Middle frontal gyrus (tissue), 1 donor: Measurements from ENCODE around the gene CD247.

Experiments used
- DNase-seq: peaks from one replicate; pipeline ENCODE4 v3.0.0-alpha.2; 2015; ENCODE audit warnings: low spot score; ENCODE audit errors: extremely low spot score

The CD247 gene

DNA sequence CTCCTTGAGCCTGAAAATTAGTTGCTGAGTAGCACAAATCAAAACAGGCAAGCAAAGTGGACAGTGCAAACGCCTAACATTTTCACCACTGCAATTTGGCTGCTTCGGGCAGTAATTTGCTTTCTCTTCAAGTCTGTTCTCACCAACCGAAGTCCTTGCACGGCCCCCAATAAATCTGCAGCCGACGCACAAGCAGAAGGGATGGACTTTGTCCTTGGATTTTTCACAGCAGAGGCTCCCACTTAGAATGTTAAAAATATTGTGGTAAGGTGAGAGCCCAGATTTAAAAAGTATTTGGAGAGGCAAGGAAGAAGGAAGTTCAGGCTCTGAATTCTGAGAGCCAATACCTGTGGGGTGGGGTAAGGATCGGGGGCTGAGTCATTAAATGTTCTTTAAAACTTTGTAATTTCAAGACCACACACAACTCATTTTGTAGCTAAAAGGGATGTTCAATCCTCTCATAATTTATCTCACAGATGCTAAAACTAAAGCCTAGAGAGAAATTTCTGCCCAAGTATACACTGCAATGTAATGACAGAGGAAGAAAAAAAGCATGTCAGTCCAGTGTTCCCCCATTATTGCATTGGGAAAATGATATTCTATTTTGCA lies 6.2 kb downstream of the CD247 start:
- no peak for DNase-seq

DNA sequence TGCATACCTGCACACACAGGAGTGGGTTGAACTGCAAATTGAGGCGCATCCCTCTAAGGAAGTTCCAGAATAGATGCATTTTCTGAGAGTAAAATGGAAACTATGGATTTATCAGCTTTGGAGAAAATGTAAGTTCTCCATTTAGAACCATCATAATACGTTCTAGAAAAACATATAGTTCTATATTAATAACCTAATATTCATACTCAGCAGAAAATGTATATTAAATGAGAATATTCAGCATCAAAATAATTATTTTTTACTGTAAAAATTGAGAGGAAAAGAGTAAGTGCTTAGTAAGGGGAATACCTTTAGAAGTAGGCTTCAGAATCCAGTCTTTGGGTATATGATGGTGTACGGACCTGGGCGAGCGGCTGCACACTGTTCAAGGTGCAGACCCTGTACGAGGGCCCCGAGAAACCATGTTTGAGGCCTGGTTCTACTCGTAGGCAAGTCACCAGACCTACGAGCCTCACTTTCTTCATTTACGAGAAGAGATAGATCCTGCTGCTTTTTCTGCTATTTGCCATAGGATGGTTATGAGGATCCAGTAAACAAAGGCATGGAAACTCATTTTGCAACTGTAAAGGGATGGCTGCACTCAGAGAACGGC lies 6.8 kb downstream of the CD247 start:
- no peak for DNase-seq

DNA sequence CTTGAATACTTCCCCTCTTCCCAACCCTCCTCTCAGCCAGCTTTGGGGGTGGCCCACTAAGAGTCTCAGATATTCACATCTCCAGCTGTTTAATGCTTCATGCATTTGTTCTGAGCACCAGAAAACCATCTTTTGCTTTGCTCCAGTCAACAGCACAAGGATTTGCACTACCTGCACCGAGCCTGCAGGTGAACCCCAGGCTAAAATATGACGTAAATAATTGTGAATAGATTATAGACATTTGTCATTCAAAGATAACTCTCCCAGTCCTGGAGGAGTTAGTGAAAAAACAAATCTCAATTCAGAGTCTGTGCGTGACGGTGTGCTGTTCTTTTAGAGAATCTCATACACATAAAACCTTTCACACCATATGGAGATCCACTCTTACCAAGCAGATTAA lies 7.4 kb downstream of the CD247 start:
- DNase-seq, result no peak

DNA sequence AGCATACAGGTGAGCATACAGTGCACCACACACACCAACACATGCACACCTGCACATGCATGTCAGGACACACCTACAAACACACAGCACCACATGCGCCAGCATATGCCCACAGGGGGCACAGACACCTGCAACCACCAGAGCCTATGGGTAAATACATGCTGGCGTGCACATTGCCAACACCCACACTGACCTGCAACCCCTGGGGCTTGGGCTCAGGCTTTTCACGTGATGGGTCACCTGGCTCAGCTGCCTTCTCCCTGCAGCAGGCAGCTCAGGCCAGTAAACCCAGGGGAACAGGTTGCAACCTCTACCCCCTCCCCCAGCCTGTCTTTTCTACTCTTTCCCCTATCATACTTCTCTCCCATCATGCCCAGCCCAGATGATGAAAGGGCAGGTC lies 8.1 kb downstream of the CD247 start:
- no peak for DNase-seq

DNA sequence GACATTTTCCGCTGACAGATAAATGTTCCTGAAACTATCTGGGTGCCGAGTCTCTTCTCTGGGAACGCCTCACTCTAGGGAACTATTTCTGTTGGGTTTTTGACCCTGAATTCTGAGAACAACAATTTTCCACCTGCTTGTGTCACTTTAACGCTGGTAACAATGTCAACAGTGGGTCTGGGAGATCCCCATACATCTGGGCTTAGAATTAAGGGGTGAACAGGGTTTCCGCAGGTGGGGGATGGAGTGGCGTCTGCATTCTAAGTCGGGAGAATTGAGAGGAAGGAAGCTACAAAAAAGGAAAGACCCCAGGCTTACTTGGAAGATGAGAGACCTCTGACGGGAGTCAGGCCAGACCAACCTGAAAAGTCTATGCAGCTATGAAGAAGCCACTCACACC lies 8.7 kb downstream of the CD247 start:
- DNase-seq, result no peak

DNA sequence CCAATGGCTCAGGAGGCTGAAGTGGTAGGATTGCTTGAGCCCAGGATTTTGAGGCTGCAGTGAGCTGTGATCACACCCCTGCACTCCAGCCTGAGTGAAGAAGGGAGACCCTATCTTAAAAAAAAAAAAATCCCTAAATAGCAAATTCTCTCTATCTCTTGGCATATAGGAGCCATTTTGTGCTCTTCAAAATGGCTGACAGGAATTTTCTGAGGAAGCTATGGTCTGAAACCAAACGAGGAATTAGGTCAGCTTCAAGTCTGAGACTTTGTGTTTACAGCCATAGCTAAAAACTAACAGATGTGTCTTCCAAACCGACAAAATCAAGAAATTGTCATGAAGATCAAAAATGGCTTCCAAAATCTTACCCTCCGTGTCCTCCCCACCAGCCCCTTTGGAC lies 10.6 kb downstream of the CD247 start:
- no peak for DNase-seq

DNA sequence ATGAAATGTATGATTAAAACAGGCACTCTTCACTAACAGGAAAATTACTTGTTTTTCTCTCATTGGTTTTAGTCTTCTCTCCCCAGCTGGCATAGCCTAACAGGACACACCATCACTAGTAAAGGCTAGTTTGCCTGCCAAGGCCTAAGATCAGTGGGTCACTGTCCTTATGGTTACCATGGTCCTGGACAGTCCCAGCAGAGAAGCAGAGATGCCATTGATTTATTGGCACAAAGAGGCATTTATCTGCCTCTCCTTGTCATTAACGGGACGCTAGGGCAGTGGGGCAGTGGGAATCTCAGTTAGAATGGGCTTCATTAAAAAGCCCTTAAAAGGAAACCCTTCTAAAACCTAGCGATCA lies 13.9 kb downstream of the CD247 start:
- no peak for DNase-seq

DNA sequence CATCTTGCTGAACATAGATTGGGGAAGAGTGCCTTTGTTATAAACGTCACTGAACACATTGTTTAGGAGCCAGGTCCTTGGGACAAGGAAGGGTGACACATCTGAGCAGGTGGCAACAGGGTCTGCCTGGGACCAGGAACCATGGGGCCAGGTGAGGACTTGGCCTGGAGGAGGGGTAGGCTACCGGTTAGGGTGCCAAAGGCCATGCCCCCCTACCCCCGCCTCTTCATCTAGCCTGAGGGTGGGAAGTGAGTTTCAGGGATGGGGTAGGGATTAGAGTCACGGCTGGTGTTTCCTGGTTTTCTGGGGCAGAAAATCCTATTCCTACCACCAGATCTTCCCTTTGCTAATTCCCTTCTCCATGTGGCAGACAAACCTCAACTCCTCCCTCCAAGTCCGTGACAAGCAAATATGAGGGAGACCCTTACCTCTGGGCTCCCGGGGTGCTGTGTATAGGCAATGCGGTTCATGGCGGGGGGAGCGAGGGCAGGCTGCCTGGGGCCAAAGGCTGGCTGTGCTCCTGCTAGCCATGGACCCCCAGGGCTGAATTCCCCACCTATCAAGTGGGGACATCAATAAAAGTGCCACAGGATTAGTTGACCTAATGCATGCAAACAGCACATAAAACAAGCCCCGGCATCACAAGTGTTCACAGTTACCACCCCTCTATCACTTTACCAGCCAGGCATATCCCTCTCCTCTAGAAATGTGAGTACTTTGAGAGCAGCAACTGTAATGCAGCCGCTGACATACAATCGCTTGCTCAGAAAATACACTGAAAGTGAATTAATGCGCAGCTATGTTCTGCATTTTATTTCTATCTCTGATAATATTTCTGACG lies 14.5 kb downstream of the CD247 start:
- no peak for DNase-seq

DNA sequence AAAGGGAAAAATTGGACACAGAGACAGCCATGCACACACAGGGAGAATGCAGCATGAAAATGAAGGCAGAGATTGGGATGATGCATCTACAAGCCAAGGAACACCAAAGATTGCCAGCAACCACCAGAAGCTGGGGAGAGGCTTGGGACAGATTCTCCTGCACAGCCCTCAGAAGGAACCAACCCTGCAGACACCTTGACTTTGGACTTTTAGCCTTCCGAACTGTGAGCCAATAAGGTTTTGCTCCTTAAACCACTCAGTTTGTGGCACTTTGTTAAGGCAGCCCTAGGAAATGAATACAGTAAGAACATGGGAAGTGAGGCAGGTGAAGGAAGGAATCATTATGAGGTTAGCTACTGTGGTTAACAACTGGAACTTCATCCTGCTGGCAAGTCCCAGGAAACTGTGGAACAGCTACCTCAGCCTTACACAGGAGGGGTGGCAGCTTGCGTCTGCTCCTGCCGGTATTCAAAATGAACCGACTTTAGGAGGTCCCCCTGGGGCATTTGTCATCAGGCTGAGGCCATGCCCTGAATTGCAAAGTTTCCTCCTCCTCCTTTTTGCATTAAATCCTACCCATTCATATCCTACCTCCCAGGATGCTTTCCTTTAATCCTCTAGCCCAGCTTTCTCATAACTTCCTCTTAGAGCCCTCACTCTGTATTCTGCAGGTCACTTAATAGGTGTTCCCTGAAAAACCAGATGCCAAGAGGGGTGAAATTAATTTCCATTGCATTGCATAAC lies 15.4 kb downstream of the CD247 start:
- no peak for DNase-seq

DNA sequence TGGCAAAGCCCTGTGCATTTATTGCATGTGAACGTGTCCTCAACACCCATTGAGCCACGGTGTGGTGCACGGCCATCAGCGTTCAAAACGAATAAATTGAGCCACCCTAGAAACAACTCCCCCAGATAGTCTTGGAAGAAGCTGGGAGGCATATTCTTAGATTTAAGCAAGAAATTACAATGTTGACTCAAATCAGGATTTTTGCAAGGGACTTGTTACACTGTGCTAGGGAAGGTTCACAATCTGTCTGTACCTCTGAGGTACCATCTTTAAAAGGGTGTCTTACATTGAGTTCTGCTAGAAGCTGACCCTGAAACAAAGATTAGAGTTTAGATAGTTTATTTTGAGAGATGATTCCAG lies 16.2 kb downstream of the CD247 start:
- no peak for DNase-seq

DNA sequence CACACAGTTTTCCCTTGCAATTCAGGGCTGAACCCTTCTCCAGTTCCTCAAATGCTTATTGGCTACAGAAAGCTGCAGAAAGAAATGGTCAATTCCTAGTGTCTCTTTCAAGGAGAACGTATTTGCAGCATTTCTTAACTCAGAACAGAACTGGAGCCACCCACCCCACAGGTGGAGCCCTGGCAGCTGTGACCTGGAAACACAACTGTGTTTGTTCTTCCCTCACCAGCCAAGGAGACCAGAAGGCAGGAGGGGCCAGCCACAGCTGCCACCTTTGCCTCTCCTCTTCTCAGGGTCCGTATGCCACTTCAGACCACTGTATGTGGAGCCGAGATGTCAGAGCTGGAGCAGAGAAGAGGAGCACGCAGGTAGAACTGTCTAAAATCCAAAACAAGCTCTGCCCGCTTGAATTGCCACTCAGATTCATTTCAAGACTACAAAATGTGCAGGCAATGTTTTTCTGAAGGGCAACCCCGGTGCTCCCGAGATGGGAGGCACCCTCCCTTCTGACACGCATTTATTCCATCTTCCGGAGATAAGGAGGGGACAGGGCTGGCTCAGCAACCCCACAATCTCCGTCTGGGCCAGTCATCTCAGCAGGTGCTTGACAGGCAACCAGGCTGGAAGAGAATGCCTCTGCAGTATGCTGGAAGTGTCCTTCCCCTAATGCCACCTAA lies 16.7 kb downstream of the CD247 start:
- DNase-seq, result no peak

DNA sequence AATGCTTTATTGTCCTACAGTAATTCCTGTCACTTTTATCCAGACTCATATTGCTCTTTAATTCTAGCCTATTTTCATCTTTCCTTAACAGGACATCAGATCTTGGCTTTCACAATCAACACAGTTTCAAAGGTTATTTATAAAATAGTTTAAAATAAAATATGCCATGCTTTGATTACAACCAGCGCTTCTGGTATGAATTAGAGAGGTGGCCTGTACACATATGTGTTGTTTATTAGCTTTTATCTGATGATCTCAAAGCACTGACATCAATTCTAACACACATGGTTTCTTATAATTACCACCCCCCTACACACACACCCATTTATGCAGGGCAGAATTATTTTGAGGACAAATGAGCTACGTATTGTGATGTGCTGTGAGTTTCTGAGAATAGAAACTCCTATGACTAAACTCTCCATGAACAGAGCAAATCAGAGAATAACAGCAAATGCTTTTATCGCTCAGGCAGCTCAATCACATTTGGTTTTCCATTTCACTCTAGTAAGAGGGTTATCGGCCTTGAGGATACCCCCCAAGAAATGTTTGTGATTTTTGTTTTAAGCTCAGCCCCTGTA lies 18.0 kb downstream of the CD247 start:
- DNase-seq, result no peak

DNA sequence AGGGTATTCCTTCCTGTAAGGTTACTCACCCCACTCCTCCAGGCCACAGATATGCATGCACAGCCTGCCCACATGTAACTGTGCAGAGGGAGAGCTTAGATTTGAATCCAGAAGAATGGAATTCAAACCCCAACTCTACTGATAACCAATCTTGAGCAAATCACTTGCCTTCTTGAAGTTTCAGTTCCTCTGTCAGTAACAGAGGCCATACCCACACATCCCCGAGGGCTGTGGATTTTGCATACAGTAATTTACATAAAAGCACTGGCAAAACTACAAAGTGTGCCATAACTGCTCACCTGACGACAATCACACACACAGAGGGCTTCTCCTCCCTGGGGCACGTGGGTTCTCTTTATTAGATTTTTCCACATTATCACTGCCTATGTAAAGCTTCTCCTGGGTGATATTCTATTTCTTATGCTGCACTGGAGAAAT lies 18.6 kb downstream of the CD247 start:
- no peak for DNase-seq

DNA sequence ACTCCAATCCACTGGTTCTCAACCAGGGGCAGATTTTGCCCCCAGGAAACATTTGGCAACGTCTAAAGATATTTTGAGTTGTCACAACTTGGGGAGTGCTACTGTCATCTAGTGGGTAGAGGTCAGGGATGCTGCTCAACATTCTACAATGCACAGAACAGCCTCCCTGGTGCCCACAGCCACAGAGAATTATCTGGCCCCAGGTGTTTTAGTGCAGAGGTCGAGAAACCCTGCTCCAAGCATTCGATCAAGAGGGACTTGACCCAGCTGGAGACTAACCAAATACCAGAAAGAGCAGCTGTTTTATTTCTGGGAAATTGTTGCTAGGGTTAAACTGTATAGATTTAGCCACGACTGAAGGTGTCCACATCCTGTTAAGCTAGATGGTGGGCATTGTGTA lies 19.2 kb downstream of the CD247 start:
- no peak for DNase-seq

DNA sequence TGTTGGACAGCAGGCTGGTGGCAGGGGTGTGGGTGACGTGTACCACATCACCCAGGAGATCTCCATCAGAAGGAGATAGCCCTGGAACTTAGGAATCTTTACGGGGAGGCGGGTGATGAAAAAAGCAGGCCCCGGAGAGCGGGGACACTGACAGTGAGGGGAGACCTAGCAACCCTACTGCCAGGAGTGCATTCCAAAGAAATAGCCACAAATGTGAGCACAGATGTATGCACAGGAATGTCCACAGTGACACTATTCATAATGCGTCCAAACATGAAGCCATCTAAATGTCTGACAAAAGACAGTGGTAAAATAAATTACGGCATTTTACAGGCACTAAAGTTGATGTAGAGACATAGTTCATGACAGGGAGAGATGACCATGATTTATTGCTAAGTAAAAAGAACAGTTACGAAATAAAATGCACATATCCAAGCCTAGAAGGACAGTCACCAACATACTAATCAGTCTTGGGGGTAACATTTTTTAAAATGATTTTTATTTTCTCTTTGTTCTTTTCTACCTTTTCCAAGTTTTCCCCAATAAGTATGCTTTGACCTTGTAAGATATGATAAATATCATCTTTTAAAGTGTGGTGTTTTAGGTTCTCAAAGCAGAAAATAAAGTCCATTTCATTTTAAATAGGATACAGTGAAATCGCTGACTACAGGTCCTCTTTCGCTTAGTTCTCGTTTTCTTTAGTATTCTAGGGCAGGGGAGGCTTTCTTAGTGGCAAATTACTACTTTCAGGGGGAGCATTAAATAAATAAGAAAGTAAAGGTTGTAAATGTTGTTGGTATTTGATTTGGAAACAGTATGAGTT lies 21.3 kb downstream of the CD247 start:
- no peak for DNase-seq

DNA sequence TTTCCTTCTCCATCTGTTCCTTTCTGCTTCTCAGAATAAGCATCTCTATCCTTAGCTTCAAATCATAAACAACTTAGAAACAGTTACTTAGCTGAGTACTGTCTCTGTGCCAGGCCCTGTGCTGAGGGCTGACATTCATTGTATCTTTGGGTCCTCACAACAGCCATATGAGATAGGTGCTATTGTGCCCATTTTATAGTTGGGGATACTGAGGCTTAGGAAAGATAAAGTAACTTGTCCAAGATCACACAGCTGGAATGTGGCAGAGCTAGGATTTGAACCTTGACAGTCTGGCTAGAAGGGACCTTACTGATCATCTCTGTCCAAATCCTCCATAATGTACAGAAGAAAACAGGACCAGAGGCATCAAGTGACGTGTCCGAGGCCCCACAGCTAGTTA lies 25.0 kb downstream of the CD247 start:
- DNase-seq, result no peak

DNA sequence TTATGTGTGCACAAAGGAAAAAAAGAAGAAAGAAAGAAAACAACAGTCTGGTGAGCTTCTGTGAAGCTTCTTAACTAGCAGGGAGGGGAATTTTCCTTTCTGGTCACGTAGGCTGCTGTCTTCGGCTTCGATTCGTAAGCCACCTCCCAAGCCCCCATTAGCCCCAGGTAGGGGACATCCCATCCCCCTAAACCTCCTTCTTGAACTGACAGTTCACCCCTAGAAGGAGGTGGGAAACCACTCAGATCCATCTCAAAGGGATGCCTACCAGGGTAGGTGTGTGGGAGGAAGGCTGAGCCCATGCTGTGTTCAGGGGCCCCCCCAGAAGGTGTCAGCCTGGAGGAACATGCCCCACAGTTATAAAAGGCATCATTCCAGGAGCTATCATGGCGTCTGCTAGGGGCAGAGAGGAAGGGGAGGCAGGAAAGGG lies 25.8 kb downstream of the CD247 start:
- no peak for DNase-seq

DNA sequence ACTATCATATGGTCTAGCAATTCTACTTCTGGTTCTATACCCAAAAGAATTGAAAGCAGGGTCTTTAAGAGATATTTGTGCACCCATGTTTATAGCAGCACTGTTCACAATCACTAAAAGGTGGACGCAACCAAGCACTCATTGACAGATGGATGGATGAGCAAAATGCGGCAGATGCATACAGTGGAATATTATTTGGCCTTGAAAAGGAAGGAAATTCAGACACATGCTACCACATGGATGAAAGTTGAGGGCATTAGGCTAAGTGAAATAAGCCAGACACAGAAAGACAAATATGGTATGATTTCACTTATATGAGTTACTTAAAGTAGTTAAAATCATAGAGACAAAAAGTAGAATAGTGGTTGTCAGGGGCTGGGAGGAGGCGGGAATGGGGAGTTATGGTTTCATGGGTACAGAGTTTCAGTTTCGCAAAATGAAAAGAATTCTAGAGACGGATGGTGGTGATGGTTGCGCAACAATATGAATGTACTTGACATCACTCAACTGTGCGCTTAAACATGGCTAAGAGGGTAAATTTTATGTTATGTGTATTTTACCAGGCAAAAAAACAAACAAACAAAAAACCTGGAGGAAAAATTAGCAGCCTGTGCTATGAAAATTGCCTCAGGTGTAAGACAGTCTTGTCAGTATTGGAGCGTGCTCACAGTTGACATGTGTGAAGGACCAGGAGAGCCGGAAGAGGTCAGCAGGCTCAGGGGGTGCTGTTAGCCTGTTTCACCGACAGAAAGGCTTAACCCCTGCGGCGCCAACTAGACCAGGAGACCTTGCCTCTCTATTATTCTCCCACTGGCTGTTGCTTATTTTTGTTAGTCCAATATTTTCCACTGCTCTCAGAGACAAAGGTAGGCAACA lies 26.5 kb downstream of the CD247 start:
- DNase-seq, result no peak

DNA sequence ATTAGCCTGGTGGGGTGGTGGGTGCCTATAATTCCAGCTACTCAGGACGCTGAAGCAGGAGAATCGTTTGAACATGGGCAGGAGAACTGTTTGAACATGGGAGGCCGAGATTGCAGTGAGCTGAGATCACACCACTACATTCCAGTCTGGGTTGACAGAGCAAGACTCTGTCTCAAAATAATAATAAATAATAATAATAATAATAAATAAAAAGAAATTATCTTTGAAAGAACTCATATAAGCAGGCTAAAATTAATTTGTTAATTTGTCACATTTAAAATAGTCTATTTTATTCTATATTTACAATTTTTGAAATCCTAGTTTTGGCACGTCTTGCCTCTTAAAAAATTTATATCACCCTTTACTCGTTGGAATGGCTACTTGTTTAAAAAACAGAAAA lies 27.6 kb downstream of the CD247 start:
- DNase-seq, result no peak
